ENCODE results near the gene LNP1.
A peak's percentile ranks its signal among the peaks of the same experiment; 100 is the strongest.

LNP1 gene

DNA sequence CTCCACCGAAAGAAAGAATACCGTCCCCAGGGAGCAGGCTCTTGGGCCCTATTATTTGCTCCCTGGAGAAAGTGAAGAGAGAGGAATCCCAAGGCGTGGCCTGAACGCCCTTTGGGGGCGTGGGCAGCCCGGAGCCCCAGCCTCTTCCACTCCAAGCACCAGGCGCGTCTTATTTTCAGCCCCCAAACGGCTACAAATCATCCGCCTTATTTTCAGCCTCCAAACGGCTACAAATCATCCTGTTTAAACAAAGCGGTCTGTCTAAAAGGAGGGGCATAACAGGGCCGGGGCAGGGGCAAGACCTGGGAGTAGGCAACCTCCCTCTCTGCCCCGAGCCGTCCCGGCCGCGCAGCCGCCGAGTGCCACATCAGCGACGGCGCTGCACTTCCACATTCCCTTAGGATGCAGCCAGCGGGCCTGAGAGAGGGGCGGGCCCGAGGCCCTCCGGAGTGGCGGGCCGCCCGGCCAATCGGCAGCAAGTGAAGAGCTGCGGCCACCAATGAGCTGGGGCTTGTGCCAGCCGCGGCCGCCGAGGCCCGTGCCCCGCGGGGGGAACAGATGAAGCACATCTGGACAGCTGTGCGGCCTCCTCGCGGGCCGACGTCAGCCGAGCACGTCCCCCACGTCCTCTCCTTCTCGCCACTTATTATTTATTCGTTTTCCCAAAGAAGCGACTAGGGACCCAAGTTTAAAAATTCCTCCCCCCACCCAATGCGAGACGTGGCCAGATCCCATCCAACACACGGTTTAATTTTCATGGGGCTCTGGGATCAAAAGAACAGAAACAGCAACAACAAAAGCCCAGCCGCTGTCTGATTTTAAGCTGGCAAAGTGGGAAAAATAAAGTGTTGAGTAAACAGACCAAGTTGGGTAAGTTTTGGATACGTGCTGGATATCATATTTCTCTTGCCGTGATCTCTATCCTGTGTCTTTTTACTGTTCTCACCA lies 91.0 kb downstream of the LNP1 start, which contains the start of gene TMEM45A:
Gene TMEM45A, plus strand, starts transcription at position 561 of the 948 bp plus-strand sequence. CDS start 62,593 bp downstream, outside the sequence.
- Mint-ChIP-seq H3K27me3 (peaks cover 13 to 16% of the 10 kb centered on the region in 2 donors), H3K27ac (peak within 1 kb of the TSS; percentile 62)

DNA sequence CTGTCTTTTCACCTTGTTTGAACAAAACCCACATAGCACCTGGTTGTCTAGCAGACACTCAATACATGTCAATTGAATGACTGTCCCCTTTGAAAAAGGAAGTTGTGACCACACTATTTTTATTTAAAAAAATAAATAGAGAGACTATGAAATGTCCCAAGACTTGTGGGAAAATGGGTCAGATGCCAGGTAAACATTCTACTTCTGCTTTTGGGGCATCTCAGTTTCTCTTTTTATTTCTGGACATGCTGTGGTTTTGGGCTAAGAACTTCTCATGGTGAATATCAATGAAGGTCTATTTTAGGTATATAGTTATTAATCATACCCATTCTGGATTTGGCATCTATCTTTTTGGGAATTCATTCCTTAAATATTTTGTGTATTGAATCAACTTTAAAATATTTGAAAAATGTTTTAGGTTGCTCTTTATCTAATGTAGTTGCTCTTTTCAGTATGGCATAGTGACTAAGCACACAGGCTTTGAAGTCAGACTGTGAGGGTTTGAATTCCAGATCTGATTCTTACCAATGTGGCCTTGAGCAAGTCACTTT lies 95.4 kb downstream of the LNP1 start:
- no peak overlapping the region for H3K4me3 Mint-ChIP-seq
- H3K4me1 Mint-ChIP-seq, result peaks cover 12 to 24% of the 10 kb centered on the region in 2 donors
- peaks cover 13 to 16% of the 10 kb centered on the region in 2 donors for H3K27me3 Mint-ChIP-seq
- no peaks in the 10 kb centered on the region for H3K9me3 Mint-ChIP-seq
- no peak overlapping the region for H3K27ac Mint-ChIP-seq
- DNase-seq, result no peak
- H3K36me3 Mint-ChIP-seq, result no peaks in the 10 kb centered on the region
- ATAC-seq (replicated peaks), result peak; percentile 46 to 53

More for the DNA sequence above, 91.0 kb downstream of the LNP1 start, which contains the start of gene TMEM45A:
- ATAC-seq (replicated peaks), result peak; percentile 95 to 97
- Mint-ChIP-seq H3K4me1 (peaks cover 12 to 23% of the 10 kb centered on the region in 2 donors), H3K4me3 (peak within 1 kb of the TSS; percentile 78 to 88), H3K9me3 (no peaks in the 10 kb centered on the region), H3K36me3 (no peaks in the 10 kb centered on the region)
- DNase-seq, result peak; percentile 79

DNA sequence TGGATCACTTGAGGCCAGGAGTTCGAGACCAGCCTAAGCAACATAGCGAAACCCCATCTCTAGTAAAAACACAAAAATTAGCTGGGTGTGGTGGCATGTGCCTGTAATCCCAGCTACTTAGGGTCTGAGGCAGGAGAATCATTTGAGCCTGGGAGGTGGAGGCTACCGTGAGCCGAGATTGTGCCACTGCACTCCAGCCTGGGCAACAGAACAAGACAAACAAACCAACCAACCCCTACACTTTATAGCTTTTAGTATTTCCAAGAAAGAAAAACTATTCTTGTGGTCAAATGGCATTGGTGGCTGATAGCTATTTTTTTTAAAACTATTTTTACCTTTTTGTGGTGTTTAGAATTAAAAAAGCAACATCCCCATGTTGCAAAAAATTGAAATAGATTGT lies 98.3 kb downstream of the LNP1 start:
- Mint-ChIP-seq H3K27ac (no peak overlapping the region), H3K27me3 (peaks cover 26 to 28% of the 10 kb centered on the region in 2 donors), H3K36me3 (no peaks in the 10 kb centered on the region), H3K9me3 (no peaks in the 10 kb centered on the region), H3K4me3 (no peak overlapping the region), H3K4me1 (peaks cover 9 to 13% of the 10 kb centered on the region in 2 donors)
- DNase-seq (no peak), ATAC-seq (replicated peaks) (no peak)

DNA sequence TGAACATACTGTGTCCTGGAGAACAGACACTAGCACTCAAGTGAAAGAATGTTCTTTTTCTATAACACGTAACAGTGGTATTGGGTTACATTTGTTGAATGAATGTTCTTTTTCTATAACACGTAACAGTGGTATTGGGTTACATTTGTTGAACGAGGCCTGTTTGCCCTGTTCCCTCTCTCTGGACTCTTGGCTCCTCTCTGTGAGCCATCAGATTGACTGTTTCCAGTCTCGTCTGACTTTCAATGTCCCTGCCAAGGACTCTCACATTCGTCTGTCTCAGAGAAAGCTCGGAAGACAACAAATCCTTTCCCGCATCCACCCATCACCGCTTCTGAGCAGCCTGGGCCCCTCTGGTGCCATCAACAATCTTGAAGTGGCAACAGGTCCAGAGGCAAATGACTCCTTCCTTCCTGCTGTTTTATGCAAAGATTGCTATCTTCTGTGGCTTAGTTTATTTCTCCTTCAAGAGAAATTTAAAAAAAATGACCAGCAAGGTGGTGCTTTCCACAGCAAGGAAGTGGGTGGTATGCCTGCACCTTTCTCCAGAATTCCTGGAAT lies 99.1 kb downstream of the LNP1 start:
- no peak overlapping the region for H3K27ac Mint-ChIP-seq
- H3K27me3 Mint-ChIP-seq, result peaks cover 23 to 25% of the 10 kb centered on the region in 2 donors
- no peak overlapping the region for H3K4me3 Mint-ChIP-seq
- H3K4me1 Mint-ChIP-seq, result peaks cover 4 to 13% of the 10 kb centered on the region in 2 donors
- no peak for ATAC-seq (replicated peaks)
- DNase-seq, result no peak
- no peaks in the 10 kb centered on the region for H3K36me3 Mint-ChIP-seq
- H3K9me3 Mint-ChIP-seq, result no peaks in the 10 kb centered on the region

DNA sequence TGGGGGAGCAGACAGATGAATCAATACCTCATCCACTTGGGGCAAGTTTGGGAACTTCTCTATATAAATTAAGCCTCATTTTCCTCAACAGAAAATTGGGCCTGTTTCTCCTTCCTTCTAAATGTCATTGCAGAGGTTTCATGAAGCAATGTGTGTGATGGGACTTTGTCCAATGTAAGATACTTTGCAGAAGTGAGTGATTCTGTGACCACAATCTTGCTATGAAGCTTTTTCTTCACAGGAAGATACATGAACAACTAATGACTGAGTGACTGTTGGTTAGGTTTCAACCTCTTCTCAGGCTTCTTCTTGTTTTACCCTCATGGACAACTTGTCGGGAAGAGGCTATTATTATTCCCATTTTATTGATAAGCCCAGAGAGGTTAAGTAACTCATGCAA lies 102.1 kb downstream of the LNP1 start:
- ATAC-seq (replicated peaks) (no peak), DNase-seq (no peak)
- H3K4me3 Mint-ChIP-seq, result no peak overlapping the region
- no peaks in the 10 kb centered on the region for H3K36me3 Mint-ChIP-seq
- no peak overlapping the region for H3K27ac Mint-ChIP-seq
- no peaks in the 10 kb centered on the region for H3K4me1 Mint-ChIP-seq
- peaks cover 41 to 45% of the 10 kb centered on the region in 2 donors for H3K27me3 Mint-ChIP-seq
- peaks cover 0 to 2% of the 10 kb centered on the region in 2 donors for H3K9me3 Mint-ChIP-seq

Data from stimulated activated naive B cell treated with anti-CD40 and anti-IgM and Interleukin-4, amounts not matched to agents 10 μg/mL and 1 μg/mL and 100 μg/mL, for 72 hours (primary cell).